Keratinocyte (primary cell): ENCODE data around the gene PGAM2. TPM values are rescaled to one million over a fixed set of nuclear protein-coding genes. Genes with fewer than 3 reads are reported as not detected.

Experiments
- DNase-seq: peaks from one replicate; pipeline ENCODE4 v3.0.0-alpha.2; 2011; ENCODE audit warnings: low read depth, missing footprints, low spot score
- FAIRE-seq: peaks from 2 replicates; lab custom pipeline; 2011; peaks lifted over from hg19 to GRCh38; lab: Jason Lieb, UNC
- H2AFZ ChIP-seq: 2 replicates; pipeline ENCODE4 v1.6.0; 2012; ENCODE audit warnings: low read length, control low read depth, inconsistent platforms; ENCODE audit not compliant: control insufficient read depth
- H3K27ac ChIP-seq: 2 replicates; pipeline ENCODE4 v1.5.1; 2011; ENCODE audit warnings: low read length; ENCODE audit not compliant: control insufficient read depth, insufficient read depth
- H3K27me3 ChIP-seq: 3 replicates; pipeline ENCODE4 v1.6.0; 2011; ENCODE audit warnings: low read length; ENCODE audit not compliant: control insufficient read depth, insufficient read depth; ENCODE audit errors: extremely low read depth
- H3K36me3 ChIP-seq, 2 experiments: 2 replicates in 1 of 2; 3 replicates in 1 of 2; pipeline ENCODE4 v1.5.1; 2011; ENCODE audit warnings: low read length in 2 of 2, mild to moderate bottlenecking in 1 of 2; ENCODE audit not compliant: control insufficient read depth in 2 of 2, insufficient read depth in 2 of 2; ENCODE audit errors: extremely low read depth in 1 of 2
- H3K4me1 ChIP-seq: 3 replicates; pipeline ENCODE4 v1.5.1; 2011; ENCODE audit warnings: low read length; ENCODE audit not compliant: control insufficient read depth, insufficient read depth; ENCODE audit errors: extremely low read depth
- H3K4me2 ChIP-seq: 3 replicates; pipeline ENCODE4 v1.6.0; 2011; ENCODE audit warnings: low read depth, low read length; ENCODE audit not compliant: control insufficient read depth, insufficient read depth; ENCODE audit errors: extremely low read depth
- H3K4me3 ChIP-seq, 3 experiments: fragments of 200-600 bp in 1 of 3; sonication (generic) in 1 of 3; 2 replicates in 2 of 3; 3 replicates in 1 of 3; pipeline ENCODE4 v1.5.1; 2011 to 2016; ENCODE audit warnings: low read length in 3 of 3, mild to moderate bottlenecking in 3 of 3, control low read depth in 2 of 3, inconsistent platforms in 1 of 3, low read depth in 1 of 3, mixed read lengths in 1 of 3, mixed run types in 1 of 3, moderate library complexity in 1 of 3; ENCODE audit not compliant: control insufficient read depth in 2 of 3, insufficient read depth in 2 of 3; ENCODE audit errors: extremely low read depth in 1 of 3
- H3K79me2 ChIP-seq: 2 replicates; pipeline ENCODE4 v1.6.0; 2012; ENCODE audit warnings: low read length; ENCODE audit not compliant: control insufficient read depth, insufficient read depth
- H3K9ac ChIP-seq: 3 replicates; pipeline ENCODE4 v1.6.0; 2011; ENCODE audit warnings: low read length; ENCODE audit not compliant: control insufficient read depth, insufficient read depth; ENCODE audit errors: extremely low read depth
- H3K9me1 ChIP-seq: 3 replicates; pipeline ENCODE4 v1.6.0; 2011; ENCODE audit warnings: low read length; ENCODE audit not compliant: control insufficient read depth, insufficient read depth; ENCODE audit errors: extremely low read depth
- H3K9me3 ChIP-seq: 2 replicates; pipeline ENCODE4 v1.5.1; 2012; ENCODE audit warnings: low read depth, low read length; ENCODE audit not compliant: control insufficient read depth
- H4K20me1 ChIP-seq: 3 replicates; pipeline ENCODE4 v1.6.0; 2011; ENCODE audit warnings: low read length; ENCODE audit not compliant: control insufficient read depth, insufficient read depth; ENCODE audit errors: extremely low read depth
- EZH2 ChIP-seq: IDR thresholded peaks from one replicate; pipeline ENCODE4 v1.6.1; 2012; ENCODE audit warnings: inconsistent platforms, mild to moderate bottlenecking, low read length, moderate library complexity
- dilution Hi-C: fragments of 300-500 bp; cut with MboI; formaldehyde crosslinking; loops from one replicate; pipeline ENCODE4 v1.7.0; 2020; ENCODE audit warnings: low sequenced_read_pairs; ENCODE audit not compliant: extremely low pct_ligation_motif_present
- polyA plus RNA-seq, 5 experiments: library from polyadenylated mRNA; depleted of rRNA in 3 of 5; stranded (reverse) in 3 of 5; stranded (forward) in 1 of 5; unstranded in 1 of 5; fragments of >200 nt; gene quantifications; 1 replicate in 1 of 5; 2 replicates in 3 of 5; 3 replicates in 1 of 5; pipeline versions ENCODE4 v1.2.1 to v1.2.3, GENCODE V29; 2011 to 2012; ENCODE audit warnings: missing spikeins in 2 of 5, low read depth in 1 of 5, low replicate concordance in 1 of 5
- TF ChIP-seq, protein P1 (sequence below), 3 experiments: IDR thresholded peaks in 1 of 3; conservative IDR thresholded peaks in 1 of 3; optimal IDR thresholded peaks in 1 of 3; 2 replicates in 2 of 3; 3 replicates in 1 of 3; pipeline versions ENCODE3 to v1.5.1; 2011; ENCODE audit warnings: low read length in 3 of 3, mild to moderate bottlenecking in 3 of 3, moderate library complexity in 2 of 3, control low read depth in 1 of 3, inconsistent platforms in 1 of 3; ENCODE audit not compliant: insufficient read depth in 2 of 3; ENCODE audit errors: extremely low read depth in 1 of 3

PGAM2 gene
- polyA plus RNA-seq, 1 donor (not counting 4 experiments of a cell fraction or from before 2014, with no cell fraction given) = not detected

DNA sequence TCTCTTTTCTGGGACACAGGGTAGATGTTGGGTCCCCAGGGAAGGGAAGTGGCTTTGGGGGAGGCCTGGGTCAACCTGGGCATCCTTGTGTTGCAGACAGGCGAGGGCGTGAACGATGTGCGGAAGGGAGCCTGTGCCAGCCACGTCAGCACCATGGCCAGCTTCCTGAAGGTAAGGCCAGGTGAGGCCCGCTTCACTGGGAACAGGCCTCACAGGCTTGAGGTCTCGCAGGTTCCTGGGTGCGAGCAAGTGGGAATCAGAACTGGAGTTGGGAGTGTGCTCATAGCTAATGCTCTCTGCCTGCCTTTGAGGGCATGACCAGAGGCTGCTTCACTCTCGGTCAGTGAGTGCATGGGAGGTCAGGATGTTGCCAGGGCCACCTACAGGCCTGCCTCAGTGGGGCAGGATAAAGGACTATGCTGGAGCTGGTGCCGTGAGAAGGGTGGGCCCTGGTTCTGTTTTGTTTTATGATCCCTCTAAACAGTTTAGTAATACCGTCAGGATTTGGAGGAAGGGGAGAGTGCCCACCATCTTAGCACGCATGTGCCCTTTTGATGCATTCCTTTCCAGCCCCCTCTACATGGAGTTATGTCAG, 12.5 kb downstream of the PGAM2 start:
- no peak overlapping the region for H2AFZ ChIP-seq
- no peak for TF ChIP-seq EZH2
- TF ChIP-seq, protein P1, sequence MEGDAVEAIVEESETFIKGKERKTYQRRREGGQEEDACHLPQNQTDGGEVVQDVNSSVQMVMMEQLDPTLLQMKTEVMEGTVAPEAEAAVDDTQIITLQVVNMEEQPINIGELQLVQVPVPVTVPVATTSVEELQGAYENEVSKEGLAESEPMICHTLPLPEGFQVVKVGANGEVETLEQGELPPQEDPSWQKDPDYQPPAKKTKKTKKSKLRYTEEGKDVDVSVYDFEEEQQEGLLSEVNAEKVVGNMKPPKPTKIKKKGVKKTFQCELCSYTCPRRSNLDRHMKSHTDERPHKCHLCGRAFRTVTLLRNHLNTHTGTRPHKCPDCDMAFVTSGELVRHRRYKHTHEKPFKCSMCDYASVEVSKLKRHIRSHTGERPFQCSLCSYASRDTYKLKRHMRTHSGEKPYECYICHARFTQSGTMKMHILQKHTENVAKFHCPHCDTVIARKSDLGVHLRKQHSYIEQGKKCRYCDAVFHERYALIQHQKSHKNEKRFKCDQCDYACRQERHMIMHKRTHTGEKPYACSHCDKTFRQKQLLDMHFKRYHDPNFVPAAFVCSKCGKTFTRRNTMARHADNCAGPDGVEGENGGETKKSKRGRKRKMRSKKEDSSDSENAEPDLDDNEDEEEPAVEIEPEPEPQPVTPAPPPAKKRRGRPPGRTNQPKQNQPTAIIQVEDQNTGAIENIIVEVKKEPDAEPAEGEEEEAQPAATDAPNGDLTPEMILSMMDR (optimal IDR thresholded peaks at IDR 0.05 in 1 of 3, IDR thresholded peaks at IDR 0.05 in 1 of 3, conservative IDR thresholded peaks at IDR 0.05 in 1 of 3; ENCODE audit: extremely low read depth in 1 of 3, insufficient read depth in 2 of 3, low read length in 3 of 3) = no peak
- H3K79me2 ChIP-seq = peaks cover 42% of the 10 kb centered on the region
- peaks cover 4% of the 10 kb centered on the region for H3K9me1 ChIP-seq
- H3K9ac ChIP-seq = no peak overlapping the region
- no peak for FAIRE-seq
- DNase-seq = no peak
- dilution Hi-C loops = no loop called here
- peaks cover 3% of the 10 kb centered on the region for H3K4me1 ChIP-seq
- peaks cover 14% of the 10 kb centered on the region for H4K20me1 ChIP-seq
- no peak overlapping the region for H3K27ac ChIP-seq
- H3K27me3 ChIP-seq = no peaks in the 10 kb centered on the region
- H3K9me3 ChIP-seq = no peaks in the 10 kb centered on the region
- no peak overlapping the region for H3K4me3 ChIP-seq
- no peak overlapping the region for H3K4me2 ChIP-seq
- peaks cover 38 to 47% of the 10 kb centered on the region in 2 experiments for H3K36me3 ChIP-seq

DNA sequence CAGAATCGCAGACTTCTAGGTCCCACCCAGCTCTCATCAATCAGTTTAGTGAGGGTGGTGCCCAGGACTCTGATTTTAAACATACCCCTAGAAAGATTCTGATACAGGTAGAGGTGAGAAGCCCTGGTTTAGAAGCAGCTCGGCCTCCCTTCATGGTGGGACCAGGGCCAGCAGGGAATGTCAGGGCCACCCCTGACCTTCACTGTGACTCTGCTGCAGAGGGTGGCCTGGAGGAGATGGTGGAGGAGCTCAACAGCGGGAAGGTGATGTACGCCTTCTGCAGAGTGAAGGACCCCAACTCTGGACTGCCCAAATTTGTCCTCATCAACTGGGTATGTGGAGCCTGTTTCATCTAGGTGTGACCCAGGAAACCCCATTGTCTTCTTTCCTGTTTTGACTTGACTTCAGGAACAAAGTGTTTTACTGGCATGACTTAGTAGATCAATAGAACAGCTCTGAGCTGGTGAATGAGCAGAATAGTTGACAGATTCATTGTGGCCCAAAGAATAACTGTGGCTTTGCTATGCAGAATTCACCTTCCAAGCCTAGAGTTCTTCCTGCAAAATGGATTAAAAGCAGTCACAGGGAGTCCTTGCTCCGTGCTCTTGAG, 13.7 kb downstream of the PGAM2 start:
- no peak for TF ChIP-seq EZH2
- TF ChIP-seq, protein P1 (optimal IDR thresholded peaks at IDR 0.05 in 1 of 3, IDR thresholded peaks at IDR 0.05 in 1 of 3, conservative IDR thresholded peaks at IDR 0.05 in 1 of 3; ENCODE audit: extremely low read depth in 1 of 3, insufficient read depth in 2 of 3, low read length in 3 of 3) = no peak
- no peak for DNase-seq
- Histone ChIP-seq H2AFZ (no peak overlapping the region), H4K20me1 (peaks cover 17% of the 10 kb centered on the region), H3K9me1 (peaks cover 4% of the 10 kb centered on the region), H3K9ac (no peak overlapping the region), H3K79me2 (peaks cover 53% of the 10 kb centered on the region), H3K36me3 (peaks cover 32 to 35% of the 10 kb centered on the region in 2 experiments), H3K4me3 (no peak overlapping the region), H3K4me1 (peaks cover 3% of the 10 kb centered on the region), H3K4me2 (no peak overlapping the region), H3K9me3 (no peaks in the 10 kb centered on the region), H3K27ac (no peak overlapping the region), H3K27me3 (no peaks in the 10 kb centered on the region)
- FAIRE-seq = no peak
- dilution Hi-C loops = no loop called here
